Activated CD4-positive, CD25-positive, alpha-beta regulatory T cell (primary cell): ENCODE measurements around the gene KCNA2.

Source experiments
- DNase-seq, 4 experiments: peaks; one replicate each; lab custom pipeline; 2025; lab: John Stamatoyannopoulos, UW

The KCNA2 gene

DNA sequence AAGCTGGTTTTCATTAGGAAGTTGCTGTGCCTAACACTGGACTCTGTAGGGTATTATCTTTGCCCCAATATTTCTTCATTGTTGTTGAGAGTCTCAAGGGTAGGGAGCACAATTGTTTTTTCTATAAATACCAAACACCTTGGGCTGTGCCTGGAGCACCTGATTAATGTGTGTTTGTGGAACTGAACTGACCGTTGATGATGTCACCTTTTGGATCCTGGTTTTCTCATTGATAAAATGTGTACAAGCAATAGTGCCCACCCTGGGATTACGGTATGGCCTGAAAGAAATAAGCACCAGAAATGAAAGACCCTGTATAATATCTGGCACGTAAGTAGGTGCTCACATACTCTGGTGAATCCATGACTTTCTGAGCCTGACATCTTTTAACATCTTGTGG lies 39.3 kb downstream of the KCNA2 start:
- no peak for DNase-seq

GRCh38 chr1:110565565-110565964 lies 40.6 kb downstream of the KCNA2 start:
- no peak for DNase-seq

GRCh38 chr1:110563089-110563488 lies 43.1 kb downstream of the KCNA2 start:
- DNase-seq, result no peak

DNA sequence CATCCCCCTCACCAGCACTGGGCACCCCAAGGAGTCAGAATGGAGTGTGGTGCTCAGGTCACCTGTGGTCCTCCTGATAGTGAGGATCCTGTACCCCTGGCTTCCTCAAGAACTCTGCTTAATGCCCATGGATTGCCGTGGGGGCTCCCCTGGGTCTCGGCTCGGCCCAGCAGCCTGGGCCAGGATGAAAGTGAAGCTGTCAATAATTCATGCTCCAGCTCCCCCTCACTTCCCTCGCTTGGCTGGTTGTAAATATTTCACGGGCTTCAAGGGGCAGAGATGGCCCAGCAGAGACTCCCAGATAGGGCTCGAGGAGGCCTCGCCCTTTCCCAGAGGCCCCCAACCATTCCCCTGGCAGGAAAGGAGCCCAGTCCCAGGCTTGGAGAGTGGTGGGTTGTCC lies 44.6 kb downstream of the KCNA2 start:
- no peak for DNase-seq

- DNase-seq, result no peak
These were observed 47.0 kb downstream of the KCNA2 start for GRCh38 chr1:110559157-110559556.

- DNase-seq, result no peak
These were observed 48.7 kb downstream of the KCNA2 start for GRCh38 chr1:110557481-110557880.

DNA sequence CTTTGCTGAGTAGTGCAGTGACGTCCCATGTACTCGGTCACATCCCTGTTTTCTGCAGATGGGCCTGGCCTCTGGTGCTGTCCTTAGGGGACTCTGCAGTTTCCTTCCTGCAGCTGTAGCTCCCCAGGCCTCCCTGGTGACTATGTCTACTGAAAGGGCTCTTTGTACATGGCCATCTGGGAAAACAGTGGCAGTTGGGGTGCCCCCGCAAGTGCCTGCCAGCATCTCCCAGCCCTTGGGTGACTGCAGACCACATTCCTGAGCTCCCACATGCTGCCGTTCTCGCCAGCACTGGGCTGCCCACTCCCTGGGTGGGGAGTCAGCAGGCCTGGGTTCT lies 49.7 kb downstream of the KCNA2 start:
- no peak for DNase-seq

GRCh38 chr1:110555807-110556470 lies 50.2 kb downstream of the KCNA2 start:
- no peak for DNase-seq

GRCh38 chr1:110554871-110555801 lies 51.0 kb downstream of the KCNA2 start:
- DNase-seq, result peak; percentile 5 to 19 (median 14)

GRCh38 chr1:110551278-110551809 lies 54.8 kb downstream of the KCNA2 start:
- no peak for DNase-seq

GRCh38 chr1:110549831-110550230 lies 56.3 kb downstream of the KCNA2 start:
- DNase-seq, result no peak

DNA sequence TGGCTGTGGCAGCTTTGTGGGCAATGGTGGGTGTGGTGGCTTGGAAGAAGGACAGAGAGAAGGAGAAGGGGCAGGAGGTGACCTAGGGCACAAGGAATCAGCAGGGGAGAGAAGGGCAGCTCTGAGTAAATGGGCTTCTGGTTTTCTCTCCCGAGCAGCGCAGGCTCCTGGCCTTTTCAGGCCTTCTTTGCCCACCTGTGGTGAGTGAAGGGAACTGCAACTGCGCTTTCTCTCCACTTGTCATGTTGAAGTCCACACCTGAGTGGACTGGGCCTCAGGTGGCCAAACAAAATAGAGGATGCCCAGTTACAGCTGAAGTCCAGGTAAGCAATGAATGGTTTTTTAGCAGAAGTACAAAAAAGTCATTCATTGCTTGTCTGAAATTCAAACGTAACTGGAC lies 57.8 kb downstream of the KCNA2 start:
- no peak for DNase-seq

- DNase-seq, result no peak
These were observed 59.1 kb downstream of the KCNA2 start for GRCh38 chr1:110547017-110547416.

DNA sequence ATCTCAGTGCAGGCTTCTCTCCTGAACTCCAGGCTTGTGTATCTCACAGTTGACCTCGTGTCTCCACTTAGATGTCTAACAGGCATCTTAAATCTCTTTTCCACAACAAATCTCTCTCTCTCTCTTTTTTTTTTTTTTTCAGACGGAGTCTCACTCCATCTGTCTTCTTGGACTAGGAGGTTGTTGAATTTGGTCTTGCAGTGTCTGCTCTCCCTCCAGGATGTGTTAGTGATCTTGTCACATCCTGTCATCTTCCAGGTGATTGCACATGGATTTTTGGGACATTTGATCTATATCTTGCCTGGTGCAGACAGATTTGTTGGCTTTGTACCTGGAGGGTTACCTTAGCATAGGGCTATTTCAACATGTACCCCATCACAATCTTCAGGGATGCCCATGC lies 60.7 kb downstream of the KCNA2 start:
- no peak for DNase-seq

DNA sequence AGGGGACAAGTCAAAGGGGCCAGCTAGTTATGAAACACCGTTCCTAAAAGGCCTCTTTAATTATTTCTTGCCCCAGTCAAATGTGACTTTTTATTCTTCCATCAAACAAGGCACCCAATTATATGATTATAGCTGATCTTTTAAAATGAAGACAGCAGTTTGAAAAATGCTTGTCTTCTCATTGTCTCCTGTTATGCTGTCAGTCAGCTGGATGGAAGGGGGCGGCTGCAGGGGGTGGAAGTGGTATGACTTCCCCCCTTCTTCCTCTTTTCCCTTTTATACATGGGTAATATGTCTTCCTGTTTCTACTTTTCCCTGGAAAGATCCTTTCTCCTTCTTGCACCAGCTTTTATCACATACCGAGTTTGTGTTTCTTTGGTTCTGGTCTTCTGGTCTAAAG lies 61.4 kb downstream of the KCNA2 start:
- no peak for DNase-seq
